HG02852 (cell line): ENCODE data around the gene TRIM46.

Experiments
- ATAC-seq: cut with Tn5 transposase; IDR thresholded peaks from one replicate; pipeline ENCODE4 v1.9.1; 2021; ENCODE audit warnings: mild to moderate bottlenecking, moderate library complexity; ENCODE audit not compliant: unreplicated experiment

TRIM46 gene

DNA sequence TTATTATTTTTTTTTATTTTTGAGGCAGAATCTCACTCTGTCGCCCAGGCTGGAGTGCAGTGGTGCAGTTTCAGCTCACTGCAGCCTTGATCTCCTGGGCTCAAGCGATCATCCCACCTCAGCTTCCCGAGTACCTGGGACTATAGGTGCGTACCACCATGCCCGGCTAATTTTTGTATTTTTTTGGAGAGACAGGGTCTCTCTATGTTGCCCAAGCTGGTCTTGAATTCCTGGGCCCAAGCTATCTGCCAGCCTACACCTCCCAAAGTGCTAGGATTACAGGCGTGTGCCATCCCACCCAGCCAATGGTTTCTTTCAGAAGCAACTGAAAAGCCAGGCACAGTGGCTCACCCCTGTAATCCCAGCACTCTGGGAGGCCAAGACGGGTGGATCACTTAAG, 2.8 kb upstream of the TRIM46 start:
- no peak for ATAC-seq

- ATAC-seq: no peak
Observed at GRCh38 chr1:155171836-155172731, 1.6 kb upstream of the TRIM46 start.

DNA sequence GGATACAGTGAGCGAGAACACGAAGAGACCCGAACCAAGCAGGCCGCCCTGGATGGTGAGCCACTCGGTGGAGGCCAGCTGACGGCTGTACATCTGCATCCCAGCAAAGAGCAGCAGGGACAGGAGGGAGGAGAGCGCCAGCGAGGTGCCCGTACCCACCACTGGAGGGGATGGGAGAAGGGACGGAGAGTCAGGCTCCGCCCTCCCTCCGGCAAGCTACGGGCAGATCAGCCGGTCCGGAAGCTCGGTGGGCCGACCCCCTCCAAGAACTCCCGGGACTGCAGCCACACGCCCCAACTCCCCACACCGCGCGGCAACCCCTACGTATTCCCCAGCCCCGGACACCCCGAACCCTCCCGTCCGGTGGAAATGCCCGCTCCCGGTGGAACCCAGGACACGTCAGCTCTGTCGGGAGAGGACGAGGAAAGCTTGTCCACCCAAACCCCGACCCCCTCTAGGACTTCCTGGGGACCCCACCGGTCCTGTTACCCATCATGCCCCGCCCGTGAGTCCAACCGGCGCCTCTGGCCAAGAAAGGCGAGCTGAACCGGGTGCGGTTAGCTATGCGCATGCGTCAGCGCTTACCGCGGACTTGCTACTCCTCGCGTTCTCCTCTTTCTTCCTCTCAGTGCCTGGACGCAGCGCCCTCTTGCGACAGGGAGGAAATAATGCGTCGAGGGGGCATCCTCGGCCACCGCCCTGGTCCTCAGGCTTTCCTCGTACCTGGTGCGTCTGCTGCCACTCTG, 744 bp upstream of the TRIM46 start, which contains the start of gene KRTCAP2:
Gene KRTCAP2, minus strand, starts transcription at position 573 of the 746 bp plus-strand sequence. Its CDS starts 80 bp downstream, at position 493.
- ATAC-seq: peak; percentile 74

- ATAC-seq: no peak
Observed at GRCh38 chr1:155174324-155175280, 953 bp downstream of the TRIM46 start.

- ATAC-seq: no peak
Observed at GRCh38 chr1:155175281-155175926, 1.8 kb downstream of the TRIM46 start.

GRCh38 chr1:155175927-155176371, 2.3 kb downstream of the TRIM46 start:
- no peak for ATAC-seq

- ATAC-seq: no peak
Observed at GRCh38 chr1:155176544-155177071, 3.0 kb downstream of the TRIM46 start.

GRCh38 chr1:155177192-155177917, 3.7 kb downstream of the TRIM46 start:
- no peak for ATAC-seq

- no peak for ATAC-seq
Observed at GRCh38 chr1:155177918-155178281, 4.3 kb downstream of the TRIM46 start.

DNA sequence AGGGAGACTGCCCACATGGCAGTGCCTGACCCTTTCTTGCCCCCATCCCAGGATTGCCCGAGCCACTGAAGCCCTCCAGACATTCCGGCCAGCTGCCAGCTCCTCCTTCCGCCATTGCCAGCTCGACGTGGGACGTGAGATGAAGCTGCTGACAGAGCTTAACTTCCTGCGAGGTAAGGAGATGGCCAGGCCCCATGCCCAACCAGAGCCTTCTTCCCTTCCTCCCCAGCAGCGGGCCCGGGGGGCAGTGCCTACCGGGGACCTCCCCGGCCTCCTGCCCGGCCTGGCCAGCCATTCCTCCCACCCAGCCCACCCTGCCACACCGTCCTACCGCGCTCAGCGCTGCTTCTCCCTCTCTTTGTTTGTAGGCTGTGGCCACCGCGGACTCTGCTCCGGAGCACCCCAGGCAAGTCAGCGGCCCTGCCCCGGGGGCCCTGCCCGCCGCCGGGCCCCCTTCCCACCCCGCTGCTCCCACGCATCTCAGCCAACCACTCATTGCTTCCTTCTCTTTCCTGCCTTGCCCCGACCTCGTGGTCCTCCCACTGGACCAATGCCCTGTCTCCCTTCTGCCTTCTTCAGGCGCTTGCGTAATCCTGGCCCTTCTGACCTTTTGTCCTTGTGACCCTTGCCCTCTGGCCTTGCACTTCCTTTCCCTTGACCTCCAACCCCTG, 4.9 kb downstream of the TRIM46 start:
- no peak for ATAC-seq

DNA sequence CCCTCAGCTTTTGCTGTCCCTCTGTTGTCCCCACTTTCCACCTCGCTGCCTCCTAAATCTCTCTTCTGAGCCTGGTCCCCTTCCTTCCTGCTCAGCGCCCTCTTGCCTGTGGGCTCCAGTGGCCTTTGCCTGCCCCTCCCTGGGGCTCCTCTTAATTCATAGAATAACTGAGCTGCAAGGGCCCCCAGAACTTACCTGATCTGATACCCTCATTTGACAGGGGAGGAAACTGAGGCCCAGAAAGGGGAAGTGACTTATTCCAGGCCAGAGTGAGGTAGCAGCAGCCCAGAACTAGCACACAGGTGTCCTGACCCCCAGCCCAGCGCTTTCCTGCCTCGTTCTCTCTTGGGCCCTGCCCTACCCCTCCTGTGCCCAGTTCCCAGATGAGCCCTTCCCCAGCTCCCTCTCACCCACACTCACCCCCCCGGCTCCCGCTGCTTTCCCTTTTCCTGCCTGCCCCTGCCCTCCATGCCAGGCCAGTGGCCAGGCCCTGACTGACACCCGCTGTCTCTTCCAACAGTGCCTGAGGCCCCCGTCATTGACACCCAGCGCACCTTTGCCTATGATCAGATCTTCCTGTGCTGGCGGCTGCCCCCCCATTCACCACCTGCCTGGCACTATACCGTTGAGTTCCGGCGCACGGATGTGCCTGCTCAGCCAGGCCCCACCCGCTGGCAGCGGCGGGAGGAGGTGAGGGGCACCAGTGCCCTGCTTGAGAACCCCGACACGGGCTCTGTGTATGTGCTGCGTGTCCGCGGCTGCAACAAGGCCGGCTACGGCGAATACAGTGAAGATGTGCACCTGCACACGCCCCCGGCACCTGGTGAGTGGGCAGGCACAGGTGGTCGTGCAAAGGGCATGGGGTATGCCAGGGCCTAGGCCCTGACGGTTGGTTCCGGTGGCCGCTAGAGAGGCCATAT, 5.7 kb downstream of the TRIM46 start:
- ATAC-seq: no peak

DNA sequence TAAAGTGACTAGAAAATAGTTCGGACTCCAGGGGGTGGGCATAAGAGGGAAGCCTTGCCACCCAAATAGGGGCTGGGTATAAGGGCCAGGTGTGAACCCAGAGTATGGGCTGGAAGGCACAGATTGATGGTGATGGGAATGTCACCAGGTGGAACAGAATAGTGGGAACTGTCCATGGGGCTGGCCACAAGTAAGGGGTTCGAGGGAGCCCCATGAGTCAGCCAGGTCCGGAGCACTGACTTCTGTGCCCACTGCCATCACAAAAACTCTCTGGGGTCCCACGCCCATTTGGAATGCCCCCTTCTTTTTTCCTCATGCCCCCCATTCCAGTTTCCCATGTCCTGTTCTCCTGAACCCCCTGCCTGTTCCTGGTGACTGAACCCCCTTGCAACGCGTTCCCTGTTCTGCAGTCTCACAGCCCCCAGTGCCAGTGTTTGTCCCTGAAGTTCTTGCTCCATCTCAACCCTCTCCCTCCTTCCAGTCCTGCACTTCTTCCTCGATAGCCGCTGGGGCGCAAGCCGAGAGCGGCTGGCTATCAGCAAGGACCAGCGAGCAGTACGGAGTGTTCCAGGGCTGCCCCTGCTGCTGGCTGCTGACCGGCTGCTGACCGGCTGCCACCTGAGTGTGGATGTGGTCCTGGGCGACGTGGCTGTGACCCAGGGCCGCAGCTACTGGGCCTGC, 7.9 kb downstream of the TRIM46 start:
- ATAC-seq: no peak

DNA sequence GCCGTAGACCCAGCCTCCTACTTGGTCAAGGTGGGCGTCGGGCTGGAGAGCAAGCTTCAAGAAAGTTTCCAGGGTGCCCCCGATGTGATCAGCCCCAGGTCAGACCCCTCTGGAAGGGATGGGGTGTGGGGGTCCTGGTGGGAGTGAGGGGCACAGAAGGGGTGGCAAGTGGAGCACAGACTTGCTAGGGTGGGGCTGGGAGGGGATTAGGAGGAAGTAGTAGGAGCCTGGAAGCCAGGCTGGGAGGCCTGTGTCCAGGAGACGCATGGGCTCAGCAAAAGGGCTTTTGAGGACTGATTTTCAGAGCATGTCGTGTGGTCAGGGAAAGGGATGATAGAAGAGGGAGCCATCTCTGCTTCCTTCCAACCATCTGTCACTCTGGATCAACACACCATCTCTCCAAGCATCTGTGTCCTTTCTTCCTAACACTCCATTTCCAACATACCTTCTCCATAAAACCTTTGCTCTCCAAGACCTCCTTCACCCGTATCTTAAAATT, 8.5 kb downstream of the TRIM46 start:
- ATAC-seq: no peak

- no peak for ATAC-seq
Observed at GRCh38 chr1:155183775-155184221, 10.1 kb downstream of the TRIM46 start.

GRCh38 chr1:155184351-155184811, 10.7 kb downstream of the TRIM46 start:
- no peak for ATAC-seq

- ATAC-seq: no peak
Observed at GRCh38 chr1:155184835-155185782, 11.5 kb downstream of the TRIM46 start.
